Body of pancreas (tissue), 4 donors: ENCODE measurements around the gene DYTN. TPM values are rescaled to one million over a fixed set of nuclear protein-coding genes. Genes with fewer than 3 reads are reported as not detected.

Experiments used
- ATAC-seq: fragments of 150-250 bp; one replicate; pipeline ENCODE4 v1.9.1; 2016
- DNase-seq, 4 donors: peaks; one replicate each; pipeline ENCODE4 v3.0.0-alpha.2; 2019
- H3K27ac ChIP-seq, 4 donors: fragments of 200-600 bp; sonication (generic); 1 replicate in 3 of 4; 2 replicates in 1 of 4; pipeline versions ENCODE4 v1.5.1 to v1.6.1; 2016 to 2019; ENCODE audit warnings: mild to moderate bottlenecking in 1 of 4, mixed read lengths in 1 of 4, moderate library complexity in 1 of 4
- H3K27me3 ChIP-seq, 2 donors: fragments of 200-600 bp; sonication (generic); one replicate each; pipeline ENCODE4 v1.6.0; 2016; ENCODE audit warnings: mild to moderate bottlenecking in 1 of 2
- H3K36me3 ChIP-seq, 2 donors: fragments of 200-600 bp; sonication (generic); replicated peaks in 1 of 2; 2 replicates each; pipeline ENCODE4 v1.5.1; 2016; ENCODE audit warnings: low read depth in 2 of 2; ENCODE audit not compliant: insufficient read depth in 1 of 2
- H3K4me1 ChIP-seq: fragments of 200-600 bp; sonication (generic); one replicate; pipeline ENCODE4 v1.6.0; 2016
- H3K4me3 ChIP-seq, 2 donors: fragments of 200-600 bp; sonication (generic); 1 replicate in 1 of 2; 2 replicates in 1 of 2; pipeline ENCODE4 v1.5.1; 2016 to 2019
- H3K9me3 ChIP-seq, 3 donors: fragments of 200-600 bp; sonication (generic); 1 replicate in 2 of 3; 2 replicates in 1 of 3; pipeline ENCODE4 v1.5.1; 2016
- POLR2A ChIP-seq, 3 donors: fragments of 450-650 bp; IDR thresholded peaks; one replicate each; pipeline ENCODE4 v1.6.1; 2016; ENCODE audit warnings: antibody characterized with exemption in 3 of 3, mild to moderate bottlenecking in 2 of 3
- WGBS, 2 donors: methylation state at CpG; one replicate each; pipeline ENCODE4 v1.1.5; 2017; 5-methylcytosine and 5-hydroxymethylcytosine counted together
- intact Hi-C: fragments of 100-400 bp; cut with DNase I; formaldehyde crosslinking; loops from one replicate; pipeline ENCODE4 v1.15.1; 2023
- total RNA-seq, 2 donors: library from RNA; depleted of rRNA; stranded (reverse); fragments of >200 nt; gene quantifications; one replicate each; pipeline ENCODE4 v1.1.0, GENCODE V29; 2016
- TF ChIP-seq, protein P1 (sequence below), 7 experiments: fragments of 450-650 bp in 4 of 7; fragments of 200-600 bp in 3 of 7; sonication (generic) in 3 of 7; IDR thresholded peaks; one replicate each; pipeline ENCODE4 v1.5.1; 2016 to 2019; ENCODE audit warnings: antibody characterized with exemption in 7 of 7

DYTN gene
- total RNA-seq, 2 donors from 2014 or later: not detected

GRCh38 chr2:206701952-206702605 lies 16.1 kb downstream of the DYTN start:
- Histone ChIP-seq H3K36me3 (no peaks in the 10 kb centered on the region), H3K4me3 (no peak overlapping the region), H3K9me3 (no peaks in the 10 kb centered on the region), H3K4me1 (no peaks in the 10 kb centered on the region), H3K27ac (no peak overlapping the region), H3K27me3 (no peaks in the 10 kb centered on the region)
- ATAC-seq (no peak), DNase-seq (no peak)
- intact Hi-C loops: loop anchor here (5.0 kb wide), 1 partner anchor 775 kb away; no protein-coding TSS in a partner anchor
- 36 to 40% methylated on average over 8 of the region's 8 CpGs for WGBS, 2 donors
- no peak for TF ChIP-seq POLR2A (IDR thresholded peaks at IDR 0.05)
- TF ChIP-seq, protein P1, sequence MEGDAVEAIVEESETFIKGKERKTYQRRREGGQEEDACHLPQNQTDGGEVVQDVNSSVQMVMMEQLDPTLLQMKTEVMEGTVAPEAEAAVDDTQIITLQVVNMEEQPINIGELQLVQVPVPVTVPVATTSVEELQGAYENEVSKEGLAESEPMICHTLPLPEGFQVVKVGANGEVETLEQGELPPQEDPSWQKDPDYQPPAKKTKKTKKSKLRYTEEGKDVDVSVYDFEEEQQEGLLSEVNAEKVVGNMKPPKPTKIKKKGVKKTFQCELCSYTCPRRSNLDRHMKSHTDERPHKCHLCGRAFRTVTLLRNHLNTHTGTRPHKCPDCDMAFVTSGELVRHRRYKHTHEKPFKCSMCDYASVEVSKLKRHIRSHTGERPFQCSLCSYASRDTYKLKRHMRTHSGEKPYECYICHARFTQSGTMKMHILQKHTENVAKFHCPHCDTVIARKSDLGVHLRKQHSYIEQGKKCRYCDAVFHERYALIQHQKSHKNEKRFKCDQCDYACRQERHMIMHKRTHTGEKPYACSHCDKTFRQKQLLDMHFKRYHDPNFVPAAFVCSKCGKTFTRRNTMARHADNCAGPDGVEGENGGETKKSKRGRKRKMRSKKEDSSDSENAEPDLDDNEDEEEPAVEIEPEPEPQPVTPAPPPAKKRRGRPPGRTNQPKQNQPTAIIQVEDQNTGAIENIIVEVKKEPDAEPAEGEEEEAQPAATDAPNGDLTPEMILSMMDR (IDR thresholded peaks at IDR 0.05): no peak

DNA sequence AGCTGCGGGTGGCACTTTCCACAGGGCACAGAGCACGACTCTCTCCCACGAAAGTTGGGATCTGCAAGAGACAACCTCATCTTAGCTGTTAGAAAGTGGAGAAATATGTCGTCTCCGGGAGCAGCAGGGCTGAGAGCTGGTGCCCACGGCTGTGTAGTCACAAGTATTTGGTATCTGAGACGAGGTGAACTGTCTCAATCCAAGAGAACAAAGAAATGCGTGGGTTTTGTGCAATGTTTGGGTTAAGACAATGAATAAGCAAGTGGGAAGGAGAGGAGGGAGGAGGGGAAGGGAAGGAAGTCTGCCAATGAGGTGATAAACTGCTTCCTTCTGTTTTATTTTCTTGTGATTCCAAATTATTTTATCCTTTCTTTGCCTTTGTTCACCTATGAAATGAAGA lies 18.0 kb downstream of the DYTN start:
- intact Hi-C loops: loop anchor here (5.0 kb wide), 1 partner anchor 777 kb away; no protein-coding TSS in a partner anchor
- Histone ChIP-seq H3K4me3 (no peak overlapping the region), H3K9me3 (no peaks in the 10 kb centered on the region), H3K36me3 (no peaks in the 10 kb centered on the region), H3K4me1 (no peaks in the 10 kb centered on the region), H3K27me3 (no peaks in the 10 kb centered on the region), H3K27ac (no peak overlapping the region)
- DNase-seq (no peak), ATAC-seq (no peak)
- TF ChIP-seq, protein P1 (IDR thresholded peaks at IDR 0.05): no peak
- no peak for TF ChIP-seq POLR2A (IDR thresholded peaks at IDR 0.05)
- WGBS, 2 donors: 34 to 38% methylated on average over 8 of the region's 8 CpGs

GRCh38 chr2:206698811-206699210 lies 19.4 kb downstream of the DYTN start:
- H3K4me1 ChIP-seq: no peaks in the 10 kb centered on the region
- no peak overlapping the region for H3K27ac ChIP-seq
- no peaks in the 10 kb centered on the region for H3K36me3 ChIP-seq
- H3K9me3 ChIP-seq: no peaks in the 10 kb centered on the region
- ATAC-seq (no peak), DNase-seq (no peak)
- no peak for TF ChIP-seq POLR2A (IDR thresholded peaks at IDR 0.05)
- TF ChIP-seq, protein P1 (IDR thresholded peaks at IDR 0.05): no peak
- WGBS, 2 donors: 66 to 74% methylated on average over 3 of the region's 3 CpGs
- intact Hi-C loops: no loop called here
- H3K4me3 ChIP-seq: no peak overlapping the region
- H3K27me3 ChIP-seq: no peaks in the 10 kb centered on the region

DNA sequence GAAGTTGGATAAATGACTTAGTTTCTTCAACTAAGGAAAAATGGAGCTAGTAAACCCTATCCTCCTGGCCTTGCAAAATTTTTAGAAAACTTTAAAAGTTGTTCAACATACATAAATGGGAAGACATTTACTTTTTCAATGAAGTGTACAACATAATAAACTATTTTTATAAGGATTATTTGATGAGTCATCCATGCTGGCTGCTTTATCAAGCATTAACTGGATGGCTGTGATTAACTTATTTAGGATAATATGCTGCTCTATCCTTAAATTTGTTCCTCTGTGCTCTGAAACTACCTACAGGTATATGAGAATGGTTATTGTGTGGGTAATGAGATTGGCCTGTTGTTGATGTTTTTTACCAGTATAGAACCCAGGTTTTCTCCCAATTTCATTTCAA lies 21.3 kb downstream of the DYTN start:
- Histone ChIP-seq H3K27ac (no peak overlapping the region), H3K9me3 (no peaks in the 10 kb centered on the region), H3K36me3 (no peaks in the 10 kb centered on the region), H3K4me3 (no peak overlapping the region), H3K4me1 (no peaks in the 10 kb centered on the region), H3K27me3 (no peaks in the 10 kb centered on the region)
- DNase-seq (no peak), ATAC-seq (no peak)
- intact Hi-C loops: no loop called here
- TF ChIP-seq, protein P1 (IDR thresholded peaks at IDR 0.05): no peak
- no peak for TF ChIP-seq POLR2A (IDR thresholded peaks at IDR 0.05)
